ENCODE measurements around the gene EFHD2.

- TF ChIP-seq POLR2A (IDR thresholded peaks at IDR 0.05) (no peak), EP300 (IDR thresholded peaks at IDR 0.05) (no peak)
Observed at GRCh38 chr1:15424981-15425380, 15.3 kb downstream of the EFHD2 start.
